HepG2 (cell line): Measurements from ENCODE around the gene ZBTB46. TPM values are rescaled to one million over a fixed set of nuclear protein-coding genes. Genes with fewer than 3 reads are reported as not detected.

Experiments used
- ATAD3A ChIP-seq: sonication (generic); formaldehyde crosslinking; IDR thresholded peaks from 2 replicates; pipeline ENCODE4 v1.4.0; 2020; ENCODE audit warnings: missing genetic modification reagents
- NFYC ChIP-seq: IDR thresholded peaks from 2 replicates; pipeline ENCODE4 v1.6.1; 2016; ENCODE audit warnings: missing genetic modification reagents, missing compliant biosample characterization
- PAX8 ChIP-seq: sonication (generic); formaldehyde crosslinking; IDR thresholded peaks from 2 replicates; pipeline ENCODE4 v1.8.0; 2022; ENCODE audit warnings: mild to moderate bottlenecking, missing genetic modification reagents, borderline replicate concordance
- PITX1 ChIP-seq: sonication (generic); formaldehyde crosslinking; IDR thresholded peaks from 2 replicates; pipeline ENCODE4 v1.5.1; 2020; ENCODE audit warnings: mild to moderate bottlenecking, missing genetic modification reagents
- TRIM22 ChIP-seq: fragments of 450-650 bp; IDR thresholded peaks from 2 replicates; pipeline ENCODE4 v1.6.1; 2017
- UBTF ChIP-seq: sonication (generic); formaldehyde crosslinking; IDR thresholded peaks from 2 replicates; pipeline ENCODE4 v1.4.0; 2020; ENCODE audit warnings: mild to moderate bottlenecking, missing genetic modification reagents
- YEATS2 ChIP-seq: sonication (generic); formaldehyde crosslinking; IDR thresholded peaks from 2 replicates; pipeline ENCODE4 v1.4.0; 2020; ENCODE audit warnings: missing genetic modification reagents, borderline replicate concordance
- ZBTB1 ChIP-seq: sonication (generic); formaldehyde crosslinking; IDR thresholded peaks from 2 replicates; pipeline ENCODE4 v1.4.0; 2020; ENCODE audit warnings: missing genetic modification reagents, borderline replicate concordance
- ZNF142 ChIP-seq: sonication (generic); formaldehyde crosslinking; IDR thresholded peaks from 2 replicates; pipeline ENCODE4 v1.4.0; 2020; ENCODE audit warnings: missing genetic modification reagents
- ZNF512B ChIP-seq: sonication (generic); formaldehyde crosslinking; IDR thresholded peaks from 2 replicates; pipeline ENCODE4 v1.5.1; 2020; ENCODE audit warnings: missing genetic modification reagents, mild to moderate bottlenecking, borderline replicate concordance
- ZNF672 ChIP-seq: sonication (generic); formaldehyde crosslinking; IDR thresholded peaks from 2 replicates; pipeline ENCODE4 v1.8.1; 2022; ENCODE audit warnings: missing genetic modification reagents
- ZNF800 ChIP-seq: sonication (generic); formaldehyde crosslinking; IDR thresholded peaks from 2 replicates; pipeline ENCODE4 v1.4.0; 2020; ENCODE audit warnings: missing genetic modification reagents
- polyA plus RNA-seq, 8 experiments: library from polyadenylated mRNA; depleted of rRNA in 3 of 8; stranded (reverse) in 7 of 8; unstranded in 1 of 8; fragments of >200 nt; fragmentation: Illumina TruSeq in 4 of 8; extraction: Trizol in 4 of 8; gene quantifications; 2 replicates each; pipeline versions ENCODE4 v1.2.1 to v1.2.3, GENCODE V29; 2011 to 2016; ENCODE audit warnings: low read depth in 4 of 8, missing spikeins in 1 of 8, mixed read lengths in 1 of 8; ENCODE audit not compliant: insufficient read depth in 1 of 8
- total RNA-seq, 5 experiments: library from RNA; depleted of rRNA; stranded (reverse); fragments of >200 nt; fragmentation: Illumina TruSeq; extraction: Trizol; gene quantifications; 2 replicates each; pipeline ENCODE4 v1.2.3, GENCODE V29; 2016; ENCODE audit warnings: low read depth in 1 of 5

The ZBTB46 gene
- total and polyA plus RNA-seq, 2 of the 13 experiments (the other 11 are each of a cell fraction or from before 2014, with no cell fraction given): 1.6 to 13.5 TPM

- no peak for TF ChIP-seq ZNF512B (CRISPR knock-in tag)
- no peak for TF ChIP-seq PAX8
- no peak for TF ChIP-seq ATAD3A (CRISPR knock-in tag)
- TF ChIP-seq NFYC (CRISPR knock-in tag): no peak; the same call in 1 of the 2 replicates
- TF ChIP-seq ZNF672 (CRISPR knock-in tag): no peak
- no peak for TF ChIP-seq TRIM22
- TF ChIP-seq ZNF142 (CRISPR knock-in tag): no peak
- 0 out of 2 replicates have a peak, but pooled peaks have one; percentile 7 for TF ChIP-seq YEATS2
- TF ChIP-seq PITX1 (CRISPR knock-in tag): no peak
- no peak for TF ChIP-seq ZBTB1 (CRISPR knock-in tag)
- no peak for TF ChIP-seq ZNF800
- no peak; the same call in 1 of the 2 replicates for TF ChIP-seq UBTF (CRISPR knock-in tag)
Observed at GRCh38 chr20:63854766-63855362, 23.8 kb upstream of the ZBTB46 start (continued).
